HL-60/S4 treated with retinoic acid at 250 ng/mL for 4 days and 3 days (cell line): ENCODE results near the gene PROCA1.

ENCODE experiments used
- in situ Hi-C: fragments of 300-500 bp; cut with MboI; formaldehyde crosslinking; loops from 2 replicates; pipeline ENCODE4 v1.7.0; 2022; ENCODE audit warnings: low sequenced_read_pairs

The PROCA1 gene

GRCh38 chr17:28744972-28745785 is 33.5 kb upstream of the PROCA1 start:
- in situ Hi-C loops: loop anchor here (25.0 kb wide), 1 partner anchor 367 kb away; no protein-coding TSS in a partner anchor

- in situ Hi-C loops: loop anchor here (25.0 kb wide), 1 partner anchor 368 kb away; no protein-coding TSS in a partner anchor
These were observed 32.6 kb upstream of the PROCA1 start for GRCh38 chr17:28744104-28744971.

GRCh38 chr17:28743243-28744103 is 31.8 kb upstream of the PROCA1 start, which contains the start of gene TRAF4:
Gene TRAF4 (plus strand): TSS chr17:28744011. CDS start chr17:28744113, 102 bp downstream.
- in situ Hi-C loops: loop anchor here (25.0 kb wide), 1 partner anchor 369 kb away; no protein-coding TSS in a partner anchor

GRCh38 chr17:28741358-28742349 is 30.0 kb upstream of the PROCA1 start:
- in situ Hi-C loops: loop anchor here (25.0 kb wide), 1 partner anchor 371 kb away; no protein-coding TSS in a partner anchor

- in situ Hi-C loops: loop anchor here (25.0 kb wide), 1 partner anchor 372 kb away; no protein-coding TSS in a partner anchor
These were observed 29.0 kb upstream of the PROCA1 start for GRCh38 chr17:28740406-28741357.

GRCh38 chr17:28738680-28739384 is 27.1 kb upstream of the PROCA1 start:
- in situ Hi-C loops: loop anchor here (25.0 kb wide), 1 partner anchor 373 kb away; no protein-coding TSS in a partner anchor

GRCh38 chr17:28737770-28738679 is 26.3 kb upstream of the PROCA1 start:
- in situ Hi-C loops: loop anchor here (25.0 kb wide), 1 partner anchor 374 kb away; no protein-coding TSS in a partner anchor

GRCh38 chr17:28737316-28737715 is 25.6 kb upstream of the PROCA1 start:
- in situ Hi-C loops: loop anchor here (25.0 kb wide), 1 partner anchor 375 kb away; no protein-coding TSS in a partner anchor

GRCh38 chr17:28735913-28736769 is 24.5 kb upstream of the PROCA1 start:
- in situ Hi-C loops: loop anchor here (25.0 kb wide), 1 partner anchor 376 kb away; no protein-coding TSS in a partner anchor

GRCh38 chr17:28735242-28735722 is 23.6 kb upstream of the PROCA1 start:
- in situ Hi-C loops: loop anchor here (25.0 kb wide), 1 partner anchor 377 kb away; no protein-coding TSS in a partner anchor

GRCh38 chr17:28734712-28735241 is 23.1 kb upstream of the PROCA1 start:
- in situ Hi-C loops: loop anchor here (25.0 kb wide), 1 partner anchor 378 kb away; no protein-coding TSS in a partner anchor

- in situ Hi-C loops: loop anchor here (25.0 kb wide), 1 partner anchor 379 kb away; no protein-coding TSS in a partner anchor
These were observed 21.7 kb upstream of the PROCA1 start for GRCh38 chr17:28733346-28733745.

GRCh38 chr17:28729950-28730330 is 18.3 kb upstream of the PROCA1 start:
- in situ Hi-C loops: loop anchor here (25.0 kb wide), 1 partner anchor 382 kb away; no protein-coding TSS in a partner anchor
